GM19468 (cell line): Measurements from ENCODE around the gene PCK2.
"Not testable (repeated sequence)": the region's sequence is repeated elsewhere in the genome, so short reads cannot be mapped to it uniquely, and the experiment has no call there.

Experiments
- ATAC-seq: cut with Tn5 transposase; IDR thresholded peaks from one replicate; pipeline ENCODE4 v1.9.1; 2021; ENCODE audit warnings: mild to moderate bottlenecking, moderate library complexity, moderate number of reproducible peaks; ENCODE audit not compliant: unreplicated experiment; ENCODE audit errors: extremely low read depth

Gene PCK2

DNA sequence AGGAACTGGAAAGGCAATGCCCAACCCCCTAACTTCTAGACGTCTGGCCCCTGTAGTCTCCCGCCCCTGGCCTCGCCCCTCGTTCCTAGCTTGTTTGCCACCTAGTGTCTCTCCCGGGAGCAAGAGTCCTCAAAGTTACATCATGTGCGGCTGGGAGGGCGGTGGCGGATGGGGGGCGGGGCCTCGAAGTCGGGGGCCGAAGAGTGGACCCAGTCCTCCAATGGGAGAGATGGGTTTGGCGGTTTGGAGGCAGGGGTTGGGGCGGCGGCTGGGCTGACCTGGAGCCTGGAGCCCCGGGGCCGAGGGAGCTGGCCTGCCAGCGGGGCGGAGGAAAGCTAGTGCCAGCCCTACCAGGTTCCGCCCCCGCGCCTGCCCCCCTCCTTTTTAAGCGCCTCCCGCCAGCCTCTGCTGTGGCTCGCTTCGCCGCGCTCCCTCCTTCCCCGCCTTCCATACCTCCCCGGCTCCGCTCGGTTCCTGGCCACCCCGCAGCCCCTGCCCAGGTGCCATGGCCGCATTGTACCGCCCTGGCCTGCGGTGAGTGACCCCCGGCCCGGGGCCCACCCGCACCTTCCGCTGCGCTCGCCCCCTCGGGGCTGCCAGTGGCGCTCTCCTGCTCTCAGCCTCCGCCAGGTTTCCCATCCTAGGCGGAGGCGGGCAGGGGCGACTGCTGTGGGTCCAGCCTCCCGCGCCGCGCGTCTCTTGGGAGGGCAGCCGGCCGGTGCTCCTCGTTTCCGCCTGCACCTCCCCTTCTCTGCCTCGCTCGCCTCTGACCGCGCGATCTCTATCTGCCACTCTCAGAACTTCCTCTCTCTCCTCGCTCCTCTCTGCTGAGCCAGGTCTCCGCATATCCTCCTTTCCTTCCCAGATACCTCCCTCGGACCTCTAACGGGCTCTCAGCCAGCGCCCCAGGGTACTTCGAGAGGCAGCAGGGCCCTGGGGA is at the start of gene PCK2:
Gene PCK2, plus strand, starts transcription at position 411 of the 940 bp plus-strand sequence. Its CDS starts 95 bp downstream, at position 506.
- no peak for ATAC-seq

DNA sequence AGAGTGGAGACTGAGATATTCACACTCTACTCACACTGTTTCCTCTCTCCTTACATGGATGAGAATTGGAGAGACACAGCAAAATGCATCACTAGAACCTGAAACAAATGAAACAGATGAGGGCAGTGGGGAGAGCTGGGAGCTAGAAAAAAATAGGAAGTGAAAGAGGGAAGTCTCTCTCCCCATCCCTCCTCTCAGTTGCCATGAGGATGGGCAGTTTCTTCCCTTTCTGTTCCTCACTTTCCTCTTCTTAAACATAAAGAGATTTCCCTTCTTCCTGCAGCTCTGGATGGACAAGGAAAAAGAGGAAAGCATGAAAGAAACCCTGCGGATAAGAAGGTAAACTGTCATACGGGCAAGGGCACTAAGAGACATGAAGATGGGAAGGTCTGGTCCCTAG is 45.1 kb upstream of the PCK2 start:
- ATAC-seq, result not testable (repeated sequence)

DNA sequence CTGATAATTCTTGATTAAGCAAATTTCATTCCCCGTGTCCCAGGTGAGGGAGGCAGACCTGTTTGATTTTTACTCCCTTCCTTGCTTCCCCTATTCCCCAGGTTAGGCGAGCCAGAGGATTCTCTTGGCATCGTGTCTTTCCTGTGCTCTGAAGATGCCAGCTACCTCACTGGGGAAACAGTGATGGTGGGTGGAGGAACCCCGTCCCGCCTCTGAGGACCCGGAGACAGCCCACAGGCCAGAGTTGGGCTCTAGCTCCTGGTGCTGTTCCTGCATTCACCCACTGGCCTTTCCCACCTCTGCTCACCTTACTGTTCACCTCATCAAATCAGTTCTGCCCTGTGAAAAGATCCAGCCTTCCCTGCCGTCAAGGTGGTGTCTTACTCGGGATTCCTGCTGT is 43.4 kb upstream of the PCK2 start:
- ATAC-seq, result not testable (repeated sequence)

DNA sequence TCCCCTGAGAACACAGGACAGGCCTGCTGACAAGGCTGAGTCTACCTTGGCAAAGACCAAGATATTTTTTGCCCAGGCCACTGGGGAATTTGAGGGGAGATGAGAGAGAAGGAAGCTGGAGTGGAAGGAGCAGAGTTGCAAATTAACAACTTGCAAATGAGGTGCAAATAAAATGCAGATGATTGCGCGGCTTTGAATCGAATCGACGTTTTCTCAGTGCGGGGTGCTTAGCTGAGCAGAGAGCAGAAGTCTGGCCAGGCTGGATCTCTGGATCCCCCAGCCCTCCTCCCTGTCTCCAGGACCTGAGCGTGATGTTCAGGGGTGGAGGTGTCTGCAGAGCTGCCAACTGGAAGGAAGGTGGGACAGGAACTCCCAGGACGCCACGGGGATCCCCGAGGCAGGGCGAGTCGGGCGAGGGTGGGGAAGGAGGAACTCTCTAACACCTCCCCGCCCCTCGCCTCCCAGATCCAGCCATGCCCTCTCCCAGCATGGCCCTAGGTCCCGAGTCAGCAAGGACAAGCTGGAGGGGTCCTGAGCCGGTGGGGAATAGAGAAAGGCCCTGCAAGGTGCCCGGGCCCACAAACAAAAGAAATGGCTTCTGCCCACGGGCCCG is 42.8 kb upstream of the PCK2 start:
- ATAC-seq, result no peak

DNA sequence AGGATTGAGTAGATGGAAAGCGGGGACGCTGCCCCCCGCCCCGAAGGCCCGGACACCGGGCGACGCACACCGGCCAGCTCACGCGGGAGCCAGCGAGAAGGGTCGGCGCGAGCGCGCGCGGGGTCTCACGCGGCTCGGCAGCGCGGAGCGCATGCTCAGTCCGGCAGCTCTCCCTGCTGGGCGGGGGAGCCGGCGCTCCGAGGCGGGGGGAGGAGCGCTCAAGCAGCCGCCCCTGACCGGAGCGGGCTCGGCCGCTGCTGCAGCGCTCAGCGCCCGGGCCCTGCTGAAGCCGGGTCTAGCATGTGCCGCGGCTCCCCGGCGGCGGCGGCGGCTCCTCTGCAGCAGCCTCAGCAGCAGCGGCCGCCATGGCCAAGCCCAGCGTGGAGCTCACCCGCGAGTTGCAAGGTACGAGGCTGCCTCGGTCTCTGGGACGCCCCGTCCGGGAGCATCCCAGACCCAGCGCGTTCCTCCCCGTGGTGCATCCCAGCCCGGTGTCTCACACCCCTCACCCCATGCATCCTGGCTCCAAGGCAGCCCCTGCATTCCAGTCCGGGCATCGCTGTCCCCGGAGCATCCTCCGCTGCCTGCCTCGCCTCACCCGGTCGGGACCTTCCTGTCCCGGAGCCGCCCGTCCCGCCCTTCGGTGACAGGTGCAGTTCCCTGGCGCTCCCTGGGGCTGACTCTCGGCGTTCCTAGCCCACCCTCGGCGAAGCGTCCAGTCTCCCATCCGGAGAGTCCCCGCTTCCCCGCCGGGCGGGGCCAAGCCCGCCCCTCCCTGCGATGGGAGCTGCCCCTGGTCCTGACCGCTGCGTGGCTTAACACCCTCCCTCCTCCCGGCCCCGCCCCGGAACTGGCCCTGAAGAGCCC is 42.1 kb upstream of the PCK2 start, which contains the start of gene CARMIL3:
Gene CARMIL3, plus strand, starts transcription at position 221 of the 867 bp plus-strand sequence. Its CDS starts 145 bp downstream, at position 366.
- no peak for ATAC-seq

DNA sequence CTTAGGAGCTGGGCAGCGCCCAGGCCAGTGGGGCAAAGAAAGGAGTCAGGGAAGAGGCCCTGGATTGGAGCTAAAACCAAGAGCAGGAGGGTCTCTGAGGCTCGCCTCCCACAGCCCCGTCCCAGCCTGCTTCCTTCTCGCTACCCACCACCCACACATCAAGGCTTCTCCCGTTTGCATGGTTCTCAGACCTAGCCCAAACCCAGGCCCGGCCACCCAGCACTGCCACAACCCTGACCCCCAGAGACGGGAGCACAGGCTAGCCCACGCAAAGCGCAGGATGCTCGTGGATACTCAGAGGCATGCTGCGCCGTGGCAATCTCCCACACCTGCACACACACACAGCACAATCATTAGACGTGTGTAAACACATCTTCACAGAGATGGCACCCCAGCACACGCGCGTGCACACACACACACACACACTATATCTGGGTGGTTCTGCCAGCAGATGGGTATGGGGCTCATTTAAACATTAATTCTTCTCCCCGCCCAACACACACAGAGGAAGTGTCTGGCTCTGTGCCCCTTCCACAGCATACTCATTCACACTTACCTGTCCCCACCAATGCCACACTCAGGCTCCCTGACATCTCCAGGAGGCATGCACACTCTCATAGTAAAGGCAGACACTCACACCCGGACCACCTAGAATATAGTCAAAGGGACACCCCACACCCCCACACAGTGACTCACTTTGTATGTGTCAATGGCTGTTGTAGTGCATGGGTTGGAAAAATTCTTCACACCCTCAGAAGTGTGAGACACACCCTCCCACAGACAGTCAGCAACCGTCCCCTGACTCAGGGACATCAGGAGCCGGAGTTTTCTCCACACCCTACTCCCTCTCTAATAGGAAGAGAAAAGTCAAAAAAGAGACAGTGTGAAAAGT is 41.2 kb upstream of the PCK2 start:
- no peak for ATAC-seq

DNA sequence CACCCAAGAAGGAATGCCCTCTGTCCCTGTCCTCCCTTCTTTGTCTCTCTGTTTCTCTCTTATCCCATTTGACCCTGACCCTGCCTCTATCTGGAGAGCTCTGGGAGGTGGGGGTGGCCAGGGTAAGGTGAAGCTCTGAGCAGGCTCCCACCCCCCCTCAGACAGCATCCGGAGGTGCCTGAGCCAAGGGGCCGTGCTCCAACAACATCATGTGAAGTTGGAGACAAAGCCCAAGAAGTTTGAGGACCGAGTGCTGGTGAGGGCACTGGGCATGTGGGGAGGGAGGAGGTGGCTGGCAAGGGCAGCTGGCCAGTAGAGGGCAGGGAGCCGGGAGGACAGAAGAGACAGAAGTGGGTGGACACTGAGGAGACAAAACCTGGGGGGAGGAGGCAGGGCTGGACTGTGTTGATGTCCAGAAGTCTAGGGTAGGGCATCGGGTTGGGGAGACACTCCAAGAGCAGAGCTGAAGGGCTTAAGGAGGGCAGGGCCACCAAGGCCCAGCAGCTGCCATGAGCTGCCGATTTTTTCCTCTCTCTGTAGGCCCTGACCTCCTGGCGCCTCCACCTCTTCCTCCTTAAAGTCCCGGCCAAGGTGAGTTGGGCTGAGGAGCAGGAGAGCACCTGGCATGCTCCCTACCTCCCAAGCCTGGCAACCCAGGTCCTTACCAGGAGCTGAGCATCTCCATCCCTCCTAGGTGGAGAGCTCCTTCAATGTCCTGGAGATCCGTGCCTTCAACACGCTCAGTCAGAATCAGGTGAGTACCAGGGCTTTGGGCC is 40.4 kb upstream of the PCK2 start:
- no peak for ATAC-seq

DNA sequence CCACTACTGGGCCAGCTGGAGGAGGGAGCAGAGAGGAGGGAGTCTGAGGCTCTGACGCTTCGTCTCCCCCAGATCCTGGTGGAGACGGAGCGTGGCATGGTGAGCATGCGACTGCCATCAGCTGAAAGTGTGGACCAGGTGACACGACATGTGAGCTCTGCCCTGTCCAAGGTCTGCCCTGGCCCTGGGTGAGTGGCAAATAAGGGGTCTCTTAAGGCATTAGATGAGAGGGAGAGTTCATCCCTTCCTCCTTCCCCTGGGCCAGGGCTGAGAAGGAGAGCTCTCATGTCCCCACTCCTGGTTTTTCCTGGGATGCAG is 39.8 kb upstream of the PCK2 start:
- ATAC-seq, result no peak

DNA sequence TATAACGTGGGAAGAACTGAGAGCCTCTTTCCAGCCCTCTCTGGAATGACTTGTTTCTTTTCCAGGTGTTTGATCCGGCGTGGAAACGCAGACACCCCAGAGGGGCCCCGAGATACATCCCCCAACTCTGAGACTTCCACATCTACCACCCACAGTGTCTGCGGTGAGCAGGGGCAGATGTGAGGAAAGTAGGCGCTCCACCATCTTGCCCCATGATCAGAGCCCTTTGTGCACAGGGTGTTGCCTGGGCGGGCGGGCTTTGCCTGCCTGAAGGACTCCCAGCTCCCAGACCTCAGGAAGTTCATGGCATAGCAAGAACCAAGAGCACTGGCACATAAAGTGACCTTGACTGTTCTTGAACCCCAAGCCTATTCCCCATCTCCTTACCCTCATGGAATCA is 39.5 kb upstream of the PCK2 start:
- ATAC-seq, result no peak

DNA sequence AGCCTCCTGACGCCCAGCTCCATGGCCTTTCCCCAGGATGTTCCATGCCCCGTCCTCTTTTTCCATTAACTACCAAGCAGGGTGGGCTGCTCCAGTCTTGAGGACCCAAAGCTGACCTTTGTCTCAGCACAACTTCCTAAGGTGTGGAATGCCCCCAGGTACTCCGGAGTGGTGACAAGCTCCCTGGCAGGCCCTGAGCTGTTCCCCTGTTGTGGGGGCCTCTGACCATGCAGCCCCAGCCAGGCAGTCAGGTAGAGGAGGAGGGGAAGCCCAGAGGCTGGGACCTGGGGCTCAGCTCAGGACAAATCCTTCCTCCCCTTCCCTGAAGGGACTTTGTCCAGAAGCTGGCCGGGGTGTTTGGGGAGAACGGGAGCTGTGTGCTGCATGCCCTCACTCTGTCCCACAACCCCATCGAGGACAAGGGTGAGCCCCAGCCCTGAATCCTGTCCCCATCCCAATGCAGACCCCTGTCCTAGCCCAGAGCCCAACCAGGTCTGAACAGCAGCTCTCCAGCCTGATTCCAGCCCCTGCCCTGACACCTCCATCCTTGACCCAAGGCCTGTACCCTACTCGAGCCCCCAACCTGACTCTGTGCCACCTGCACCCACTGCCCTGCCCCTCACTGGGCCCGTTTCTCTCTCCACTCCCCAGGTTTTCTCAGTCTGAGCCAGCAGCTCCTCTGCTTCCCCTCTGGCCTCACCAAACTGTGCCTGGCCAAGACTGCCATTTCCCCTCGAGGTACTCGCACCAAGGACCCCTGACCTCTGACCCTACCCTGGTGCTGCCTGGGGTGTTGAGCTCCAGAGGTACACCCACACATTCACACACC is 37.9 kb upstream of the PCK2 start:
- ATAC-seq, result no peak

DNA sequence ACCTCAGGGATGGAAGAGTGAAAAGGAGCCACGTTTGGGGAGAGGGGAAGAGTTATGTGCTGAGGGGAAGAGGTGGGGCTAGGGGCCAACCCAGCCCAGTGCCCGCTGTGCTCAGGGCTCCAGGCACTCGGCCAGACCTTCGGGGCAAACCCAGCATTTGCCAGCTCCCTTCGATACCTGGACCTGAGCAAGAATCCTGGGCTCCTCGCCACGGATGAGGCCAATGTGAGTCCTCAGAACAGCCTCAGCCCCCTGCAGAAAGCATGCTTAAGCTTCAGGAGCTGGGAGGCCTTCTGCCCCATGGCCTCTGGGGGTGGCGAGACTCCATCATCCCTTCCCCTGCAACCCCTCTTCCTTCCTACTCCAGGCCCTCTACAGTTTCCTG is 37.3 kb upstream of the PCK2 start:
- no peak for ATAC-seq

DNA sequence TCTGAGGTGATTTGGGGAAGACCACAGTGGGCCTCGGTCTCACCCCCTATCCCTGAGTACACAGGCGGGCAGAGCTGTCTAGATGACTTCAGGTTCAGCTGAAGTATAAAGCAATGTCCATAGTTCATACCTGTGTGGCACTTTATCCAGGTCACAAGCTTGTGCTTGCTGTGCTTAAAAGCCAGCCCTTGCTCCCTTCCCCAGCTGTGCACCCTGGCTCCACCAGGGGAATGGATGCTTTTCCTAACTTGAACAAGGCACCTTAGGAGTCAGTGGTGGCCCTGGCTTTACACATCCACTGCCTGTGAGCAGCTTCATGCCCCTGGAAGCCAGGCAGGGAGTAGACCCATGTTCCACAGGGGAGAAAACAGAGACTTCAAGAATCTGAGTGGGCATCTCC is 36.8 kb upstream of the PCK2 start:
- ATAC-seq, result no peak

DNA sequence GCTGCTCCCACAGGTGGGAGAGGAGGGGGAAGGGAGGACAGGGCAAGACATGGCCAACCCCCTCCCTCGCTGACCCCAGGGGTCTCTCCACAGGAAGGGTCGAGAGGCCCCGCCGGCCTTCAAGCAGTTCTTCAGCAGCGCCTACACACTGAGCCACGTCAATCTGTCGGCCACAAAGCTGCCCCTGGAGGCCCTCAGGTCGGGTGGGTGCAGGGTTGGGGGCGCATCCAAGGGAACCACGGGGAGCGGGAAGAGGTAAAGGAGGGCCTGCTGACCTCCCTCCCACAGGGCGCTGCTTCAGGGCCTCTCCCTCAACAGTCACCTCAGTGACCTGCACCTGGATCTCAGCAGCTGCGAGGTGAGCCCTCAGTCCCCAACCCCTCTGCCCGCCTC is 36.2 kb upstream of the PCK2 start:
- ATAC-seq, result no peak

DNA sequence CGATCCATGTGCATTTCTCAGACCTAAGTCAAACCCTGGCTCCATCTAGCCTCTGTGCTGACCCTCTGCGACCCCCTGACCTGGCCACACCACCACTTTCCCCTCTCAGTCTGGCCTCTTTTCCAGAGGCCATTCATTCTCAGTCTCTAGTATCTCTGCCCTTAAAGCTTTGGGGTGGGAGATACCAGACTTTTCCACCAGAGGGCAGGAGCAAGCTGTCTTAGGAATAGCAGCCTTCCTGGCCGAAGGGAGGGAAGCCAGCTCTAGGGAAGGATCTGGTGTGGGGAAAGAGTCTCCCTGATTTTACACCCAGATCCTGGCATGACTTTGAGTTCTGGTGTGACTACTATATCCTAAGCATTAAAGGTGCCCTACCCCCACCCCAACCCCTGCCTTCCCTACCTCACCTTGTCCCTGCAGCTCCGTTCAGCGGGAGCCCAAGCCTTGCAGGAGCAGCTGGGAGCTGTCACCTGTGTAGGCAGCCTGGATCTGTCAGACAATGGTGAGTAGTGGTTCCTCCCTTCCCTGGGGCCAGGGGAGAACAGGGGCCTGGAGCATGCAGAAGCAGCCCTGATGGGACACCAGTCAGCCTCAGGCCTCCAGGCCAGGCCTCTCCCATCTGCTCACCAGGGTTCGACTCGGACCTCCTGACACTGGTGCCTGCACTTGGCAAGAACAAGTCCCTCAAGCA is 35.7 kb upstream of the PCK2 start:
- no peak for ATAC-seq

DNA sequence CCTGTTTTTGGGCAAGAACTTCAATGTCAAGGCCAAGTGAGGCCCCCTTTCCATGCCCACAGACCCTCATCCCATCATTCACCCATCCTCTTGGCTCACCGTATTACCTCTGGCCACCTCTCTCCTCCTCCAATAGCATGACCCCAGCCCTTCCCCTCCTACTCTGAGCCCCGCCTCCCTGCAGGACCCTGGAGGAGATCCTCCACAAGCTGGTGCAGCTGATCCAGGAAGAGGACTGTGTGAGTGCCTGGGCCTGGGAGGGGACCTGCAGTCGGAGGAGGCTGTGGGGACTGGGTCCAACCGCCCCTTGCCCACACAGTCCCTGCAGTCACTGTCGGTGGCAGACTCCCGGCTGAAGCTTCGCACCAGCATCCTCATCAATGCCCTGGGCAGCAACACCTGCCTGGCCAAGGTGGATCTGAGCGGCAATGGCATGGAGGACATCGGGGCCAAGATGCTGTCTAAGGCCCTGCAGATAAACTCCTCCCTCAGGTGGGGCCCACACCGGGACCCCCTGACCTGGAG is 35.1 kb upstream of the PCK2 start:
- no peak for ATAC-seq

DNA sequence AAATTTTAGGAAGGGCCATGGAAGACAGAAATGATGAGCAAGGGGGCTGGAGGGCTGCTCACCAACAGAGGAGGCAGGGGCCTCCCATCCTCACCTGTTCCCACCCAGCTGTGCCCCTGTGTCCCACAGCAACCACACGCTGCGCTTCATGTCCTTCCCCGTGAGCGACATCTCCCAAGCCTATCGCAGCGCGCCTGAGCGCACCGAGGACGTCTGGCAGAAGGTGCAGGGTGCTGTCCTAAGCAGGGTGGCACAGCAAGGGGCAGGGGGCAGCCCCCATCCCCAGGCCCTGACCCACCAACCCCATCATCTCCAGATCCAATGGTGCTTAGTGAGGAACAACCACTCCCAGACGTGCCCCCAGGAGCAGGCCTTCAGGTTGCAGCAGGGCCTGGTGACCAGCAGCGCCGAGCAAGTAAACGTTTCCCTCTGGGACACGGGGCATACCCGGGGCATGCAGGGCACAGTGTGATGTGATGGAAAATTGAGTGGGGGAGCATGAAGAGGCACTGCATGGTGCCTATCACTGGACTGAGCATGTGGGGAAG is 34.2 kb upstream of the PCK2 start:
- no peak for ATAC-seq

DNA sequence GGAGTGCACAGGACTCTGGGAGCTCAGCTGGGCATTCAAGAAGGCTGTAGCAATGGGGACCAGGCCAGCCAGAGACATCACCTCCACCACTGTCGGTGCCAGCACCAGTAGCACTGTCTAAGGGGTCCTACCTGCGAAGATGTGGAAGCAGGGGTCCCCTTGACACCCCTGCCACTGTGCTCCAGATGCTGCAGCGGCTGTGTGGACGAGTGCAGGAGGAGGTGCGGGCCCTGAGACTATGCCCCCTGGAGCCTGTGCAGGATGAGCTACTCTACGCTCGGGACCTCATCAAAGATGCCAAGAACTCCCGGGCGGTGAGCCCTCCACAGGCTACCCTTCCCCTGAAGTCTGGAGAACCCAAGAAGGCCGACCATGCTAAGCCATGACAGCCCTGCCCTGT is 33.7 kb upstream of the PCK2 start:
- no peak for ATAC-seq
